Liver (tissue), 9 donors: Measurements from ENCODE around the gene CHN2. TPM values are rescaled to one million over a fixed set of nuclear protein-coding genes. Genes with fewer than 3 reads are reported as not detected.

Source experiments
- DNase-seq: peaks from one replicate; pipeline ENCODE4 v3.0.0-alpha.2; 2017; ENCODE audit warnings: low spot score
- H3K27ac ChIP-seq, 2 donors: one replicate each; pipeline ENCODE4 v1.7.0; 2013; ENCODE audit warnings: inconsistent platforms in 2 of 2, low read length in 2 of 2, control low read depth in 1 of 2, low read depth in 1 of 2, mild to moderate bottlenecking in 1 of 2
- H3K27me3 ChIP-seq, 4 donors: one replicate each; pipeline versions ENCODE4 v1.6.1 to v1.7.0; 2013; ENCODE audit warnings: low read length in 3 of 4, inconsistent platforms in 1 of 4, mild to moderate bottlenecking in 1 of 4, moderate library complexity in 1 of 4; ENCODE audit not compliant: control insufficient read depth in 4 of 4, insufficient read depth in 4 of 4
- H3K36me3 ChIP-seq, 4 donors: one replicate each; pipeline versions ENCODE4 v1.6.1 to v1.7.0; 2013; ENCODE audit warnings: low read length in 3 of 4, mild to moderate bottlenecking in 3 of 4, low read depth in 1 of 4, moderate library complexity in 1 of 4; ENCODE audit not compliant: control insufficient read depth in 4 of 4, insufficient read depth in 3 of 4
- H3K4me1 ChIP-seq, 4 donors: one replicate each; pipeline versions ENCODE4 v1.6.1 to v1.7.0; 2013; ENCODE audit warnings: low read length in 3 of 4, mild to moderate bottlenecking in 3 of 4, moderate library complexity in 1 of 4; ENCODE audit not compliant: control insufficient read depth in 4 of 4, insufficient read depth in 4 of 4
- H3K4me3 ChIP-seq, 3 donors: one replicate each; pipeline versions ENCODE4 v1.6.1 to v1.7.0; 2013; ENCODE audit warnings: low read length in 3 of 3, control low read depth in 1 of 3, low read depth in 1 of 3, mild to moderate bottlenecking in 1 of 3
- H3K9ac ChIP-seq, 2 donors: one replicate each; pipeline ENCODE4 v1.7.0; 2013; ENCODE audit warnings: low read length in 2 of 2, mild to moderate bottlenecking in 2 of 2, moderate library complexity in 2 of 2, control low read depth in 1 of 2, low read depth in 1 of 2
- H3K9me3 ChIP-seq, 4 donors: one replicate each; pipeline versions ENCODE4 v1.6.1 to v1.7.0; 2013; ENCODE audit warnings: low read length in 3 of 4; ENCODE audit not compliant: control insufficient read depth in 4 of 4
- ATF3 ChIP-seq: IDR thresholded peaks from 2 replicates; pipeline ENCODE4 v1.6.1; 2016; ENCODE audit warnings: antibody characterized with exemption
- CTCF ChIP-seq: fragments of 150-350 bp; IDR thresholded peaks from 2 replicates; pipeline ENCODE4 v1.5.1; 2017; ENCODE audit warnings: improper control_type of control experiment, low read depth, low read length; ENCODE audit not compliant: missing input control
- EGR1 ChIP-seq, 2 donors: IDR thresholded peaks; 2 replicates each; pipeline ENCODE4 v1.6.1; 2016 to 2018; ENCODE audit warnings: antibody characterized with exemption in 2 of 2, low read depth in 2 of 2
- FOXA1 ChIP-seq: IDR thresholded peaks from 2 replicates; pipeline ENCODE4 v1.6.1; 2016; ENCODE audit warnings: antibody characterized with exemption
- FOXA2 ChIP-seq: IDR thresholded peaks from 2 replicates; pipeline ENCODE4 v1.6.1; 2016; ENCODE audit warnings: antibody characterized with exemption
- GABPA ChIP-seq, 2 donors: IDR thresholded peaks in 1 of 2; conservative IDR thresholded peaks in 1 of 2; 2 replicates each; pipeline ENCODE4 v1.6.1; 2016; ENCODE audit warnings: antibody characterized with exemption in 2 of 2, mild to moderate bottlenecking in 1 of 2, moderate library complexity in 1 of 2
- HNF4A ChIP-seq, 2 donors: conservative IDR thresholded peaks; 2 replicates each; pipeline ENCODE4 v1.6.1; 2016; ENCODE audit warnings: antibody characterized with exemption in 2 of 2, mild to moderate bottlenecking in 2 of 2
- HNF4G ChIP-seq: IDR thresholded peaks from 2 replicates; pipeline ENCODE4 v1.6.1; 2016; ENCODE audit warnings: antibody characterized with exemption
- JUND ChIP-seq, 2 donors: IDR thresholded peaks; 2 replicates each; pipeline ENCODE4 v1.6.1; 2016; ENCODE audit warnings: antibody characterized with exemption in 2 of 2
- MAX ChIP-seq: IDR thresholded peaks from 2 replicates; pipeline ENCODE4 v1.6.1; 2016; ENCODE audit warnings: antibody characterized with exemption
- NR2F2 ChIP-seq: IDR thresholded peaks from 2 replicates; pipeline ENCODE4 v1.6.1; 2016; ENCODE audit warnings: antibody characterized with exemption
- RAD21 ChIP-seq, 2 donors: IDR thresholded peaks; 2 replicates each; pipeline ENCODE4 v1.6.1; 2016; ENCODE audit warnings: antibody characterized with exemption in 2 of 2, mild to moderate bottlenecking in 2 of 2
- REST ChIP-seq: IDR thresholded peaks from 2 replicates; pipeline ENCODE4 v1.6.1; 2016; ENCODE audit warnings: antibody characterized with exemption, mild to moderate bottlenecking
- RXRA ChIP-seq, 2 donors: IDR thresholded peaks; 2 replicates each; pipeline ENCODE4 v1.6.1; 2017 to 2018; ENCODE audit warnings: antibody characterized with exemption in 2 of 2, mild to moderate bottlenecking in 1 of 2
- SP1 ChIP-seq: IDR thresholded peaks from 2 replicates; pipeline ENCODE4 v1.6.1; 2018; ENCODE audit warnings: antibody characterized with exemption, mild to moderate bottlenecking
- TAF1 ChIP-seq: conservative IDR thresholded peaks from 2 replicates; pipeline ENCODE4 v1.6.1; 2016; ENCODE audit warnings: antibody characterized with exemption, mild to moderate bottlenecking
- YY1 ChIP-seq: IDR thresholded peaks from 2 replicates; pipeline ENCODE4 v1.6.1; 2016; ENCODE audit warnings: antibody characterized with exemption, mild to moderate bottlenecking
- ZBTB33 ChIP-seq: IDR thresholded peaks from 2 replicates; pipeline ENCODE4 v1.6.1; 2016; ENCODE audit warnings: antibody characterized with exemption
- WGBS: extraction: QIAGEN DNeasy Blood & Tissue Kit; methylation state at CpG from one replicate; pipeline ENCODE4 v1.1.7; 2013; 5-methylcytosine and 5-hydroxymethylcytosine counted together
- polyA plus RNA-seq, 2 donors: library from polyadenylated mRNA; stranded (reverse) in 1 of 2; unstranded in 1 of 2; fragments of 200-250 nt in 1 of 2; fragments of >200 nt in 1 of 2; fragmentation: Nextera tagmentation in 1 of 2; extraction: Ambion mirVana in 1 of 2; gene quantifications; one replicate each; pipeline versions ENCODE4 v1.2.1 to v1.2.3, GENCODE V29; 2013 to 2015
- total RNA-seq, 2 donors: library from RNA; depleted of rRNA; stranded (reverse); fragments of >200 nt; gene quantifications; one replicate each; pipeline ENCODE4 v1.2.3, GENCODE V29; 2014
- donor health status: healthy.
- donor health status: healthy.
- donor health status: healthy.
- donor health status: healthy.
- donor health status: healthy.

Gene CHN2
- total and polyA plus RNA-seq, 4 donors: 8.3 to 25.4 (median 17.8) TPM

- DNase-seq: no peak
- Histone ChIP-seq H3K36me3 (peaks cover 0 to 4% (median 0%) of the 10 kb centered on the region in 4 donors), H3K4me1 (peaks cover 5 to 23% (median 12%) of the 10 kb centered on the region in 4 donors), H3K4me3 (no peak overlapping the region), H3K27ac (no peak overlapping the region), H3K9ac (no peak overlapping the region), H3K9me3 (no peaks in the 10 kb centered on the region), H3K27me3 (no peaks in the 10 kb centered on the region)
- TF ChIP-seq HNF4G: no peak
- TF ChIP-seq NR2F2: no peak
- no peak for TF ChIP-seq CTCF
- TF ChIP-seq YY1: no peak
- no peak for TF ChIP-seq FOXA1
- no peak for TF ChIP-seq FOXA2
- TF ChIP-seq RXRA (IDR thresholded peaks at IDR 0.05): no peak
- TF ChIP-seq SP1: no peak
- no peak for TF ChIP-seq RAD21 (IDR thresholded peaks at IDR 0.05)
- no peak for TF ChIP-seq EGR1 (IDR thresholded peaks at IDR 0.05; ENCODE audit: low read depth in 2 of 2)
- no peak for TF ChIP-seq GABPA (IDR thresholded peaks at IDR 0.05 in 1 of 2, conservative IDR thresholded peaks at IDR 0.05 in 1 of 2)
- TF ChIP-seq JUND (IDR thresholded peaks at IDR 0.05): no peak
- TF ChIP-seq REST: no peak
- TF ChIP-seq ZBTB33: no peak
- TF ChIP-seq MAX: no peak
- no peak for TF ChIP-seq ATF3
- TF ChIP-seq HNF4A (conservative IDR thresholded peaks at IDR 0.05): no peak
- no peak for TF ChIP-seq TAF1
- 76% methylated on average over 5 of the region's 5 CpGs for WGBS
Measured at GRCh38 chr7:29381206-29382094, 186.9 kb downstream of the CHN2 start.
